H1 (cell line): ENCODE data around the gene ASPDH. TPM values are rescaled to one million over a fixed set of nuclear protein-coding genes. Genes with fewer than 3 reads are reported as not detected.

Experiments used
- CTCF ChIA-PET: fragments of 300-600 bp; sonication (Branson Sonifier 250); formaldehyde crosslinking; loops from one replicate; lab custom pipeline; 2021; ENCODE audit not compliant: partially characterized antibody; lab: Charles Lee
- POLR2A ChIA-PET: fragments of 300-600 bp; sonication (Branson Sonifier 250); formaldehyde crosslinking; loops from one replicate; lab custom pipeline; 2021; ENCODE audit warnings: inconsistent platforms; ENCODE audit not compliant: partially characterized antibody; lab: Charles Lee
- DNase-seq, 2 experiments: peaks; one replicate each; pipeline versions ENCODE4 v3.0.0 to v3.0.0-alpha.2; 2010 to 2022; ENCODE audit warnings: low spot score in 2 of 2, low read depth in 1 of 2, mixed read lengths in 1 of 2
- FAIRE-seq: peaks from 2 replicates; lab custom pipeline; 2011; peaks lifted over from hg19 to GRCh38; lab: Jason Lieb, UNC
- H2AFZ ChIP-seq: 2 replicates; pipeline ENCODE4 v1.8.1; 2012; ENCODE audit warnings: low read length, inconsistent platforms
- H2AK5ac ChIP-seq: 2 replicates; pipeline ENCODE4 v1.6.1; 2013; ENCODE audit warnings: low read depth, low read length
- H2BK120ac ChIP-seq: replicated peaks from 2 replicates; pipeline ENCODE3; 2013; ENCODE audit warnings: low read depth, low read length, inconsistent platforms
- H2BK12ac ChIP-seq: 2 replicates; pipeline ENCODE4 v1.6.1; 2013; ENCODE audit warnings: low read depth, low read length
- H2BK15ac ChIP-seq: 2 replicates; pipeline ENCODE4 v1.6.1; 2013; ENCODE audit warnings: low read length
- H2BK20ac ChIP-seq: 2 replicates; pipeline ENCODE4 v1.6.1; 2013; ENCODE audit warnings: low read length
- H2BK5ac ChIP-seq: 2 replicates; pipeline ENCODE4 v1.6.1; 2013; ENCODE audit warnings: low read depth, low read length
- H3K14ac ChIP-seq: 2 replicates; pipeline ENCODE4 v1.6.1; 2013; ENCODE audit warnings: inconsistent platforms; ENCODE audit not compliant: insufficient read length
- H3K18ac ChIP-seq: 2 replicates; pipeline ENCODE4 v1.6.1; 2013; ENCODE audit warnings: low read length; ENCODE audit errors: extremely low read depth
- H3K23ac ChIP-seq: 2 replicates; pipeline ENCODE4 v1.6.1; 2013; ENCODE audit warnings: inconsistent platforms; ENCODE audit not compliant: insufficient read length
- H3K23me2 ChIP-seq: 2 replicates; pipeline ENCODE4 v1.6.1; 2013; ENCODE audit warnings: low read depth, low read length
- H3K27ac ChIP-seq: 2 replicates; pipeline ENCODE4 v1.6.1; 2011; ENCODE audit warnings: low read depth, low read length, inconsistent platforms
- H3K27me3 ChIP-seq, 4 experiments: replicated peaks in 1 of 4; 1 replicate in 1 of 4; 2 replicates in 3 of 4; pipeline versions ENCODE4 v1.6.1 to v1.8.1; 2011 to 2013; ENCODE audit warnings: low read length in 3 of 4, mild to moderate bottlenecking in 3 of 4, inconsistent platforms in 2 of 4, mixed read lengths in 2 of 4, moderate library complexity in 1 of 4; ENCODE audit not compliant: control insufficient read depth in 3 of 4, insufficient read depth in 3 of 4; ENCODE audit errors: extremely low read depth in 1 of 4
- H3K36me3 ChIP-seq, 4 experiments: 2 replicates each; pipeline versions ENCODE4 v1.6.1 to v1.8.1; 2011 to 2013; ENCODE audit warnings: mild to moderate bottlenecking in 4 of 4, low read length in 3 of 4, moderate library complexity in 2 of 4, control low read depth in 1 of 4, inconsistent platforms in 1 of 4; ENCODE audit not compliant: insufficient read depth in 4 of 4, control insufficient read depth in 2 of 4
- H3K4ac ChIP-seq: replicated peaks from 2 replicates; pipeline ENCODE3; 2013; ENCODE audit warnings: low read length, low read depth, mixed read lengths, inconsistent platforms; ENCODE audit not compliant: insufficient read length
- H3K4me1 ChIP-seq, 4 experiments: replicated peaks in 1 of 4; 1 replicate in 1 of 4; 2 replicates in 3 of 4; pipeline versions ENCODE4 v1.6.1 to v1.8.1; 2011 to 2013; ENCODE audit warnings: low read length in 3 of 4, inconsistent platforms in 2 of 4, mixed read lengths in 1 of 4; ENCODE audit not compliant: insufficient read depth in 4 of 4, control insufficient read depth in 3 of 4
- H3K4me2 ChIP-seq, 2 experiments: 2 replicates each; pipeline versions ENCODE4 v1.6.1 to v1.8.1; 2011 to 2013; ENCODE audit warnings: low read depth in 2 of 2, low read length in 2 of 2, control low read depth in 1 of 2, inconsistent platforms in 1 of 2, mild to moderate bottlenecking in 1 of 2; ENCODE audit not compliant: insufficient read depth in 1 of 2
- H3K4me3 ChIP-seq, 4 experiments: fragments of 200-600, 300-600 bp in 1 of 4; sonication (generic), shearing (Covaris generic), sonication (Bioruptor Twin) in 1 of 4; 2 replicates each; pipeline versions ENCODE4 v1.5.1 to v1.8.1; 2011 to 2016; ENCODE audit warnings: low read length in 4 of 4, low read depth in 3 of 4, control low read depth in 2 of 4, inconsistent platforms in 2 of 4, mild to moderate bottlenecking in 2 of 4, mixed read lengths in 1 of 4, moderate library complexity in 1 of 4; ENCODE audit not compliant: insufficient read depth in 2 of 4; ENCODE audit errors: extremely low read depth in 1 of 4
- H3K56ac ChIP-seq: replicated peaks from 2 replicates; pipeline ENCODE3; 2013; ENCODE audit warnings: low read depth, mild to moderate bottlenecking, mixed read lengths, low read length, inconsistent platforms; ENCODE audit not compliant: insufficient read length
- H3K79me1 ChIP-seq: 2 replicates; pipeline ENCODE4 v1.6.1; 2013; ENCODE audit warnings: low read depth, low read length, control low read depth
- H3K79me2 ChIP-seq, 2 experiments: 2 replicates each; pipeline versions ENCODE4 v1.6.1 to v1.8.1; 2012 to 2013; ENCODE audit warnings: low read length in 2 of 2, mild to moderate bottlenecking in 2 of 2, inconsistent platforms in 1 of 2; ENCODE audit not compliant: insufficient read depth in 2 of 2, control insufficient read depth in 1 of 2
- H3K9ac ChIP-seq, 4 experiments: replicated peaks in 1 of 4; 1 replicate in 1 of 4; 2 replicates in 3 of 4; pipeline versions ENCODE4 v1.6.1 to v1.8.1; 2011 to 2013; ENCODE audit warnings: low read depth in 3 of 4, low read length in 3 of 4, control low read depth in 2 of 4, mild to moderate bottlenecking in 2 of 4, moderate library complexity in 2 of 4, inconsistent platforms in 1 of 4; ENCODE audit errors: extremely low read depth in 1 of 4
- H3K9me3 ChIP-seq, 2 experiments: 2 replicates each; pipeline versions ENCODE4 v1.6.1 to v1.8.1; 2012 to 2013; ENCODE audit warnings: mild to moderate bottlenecking in 2 of 2, moderate library complexity in 2 of 2, control low read depth in 1 of 2, inconsistent platforms in 1 of 2, low read depth in 1 of 2, low read length in 1 of 2, mixed read lengths in 1 of 2; ENCODE audit not compliant: insufficient read depth in 2 of 2
- H4K20me1 ChIP-seq, 2 experiments: replicated peaks in 1 of 2; 2 replicates each; pipeline versions ENCODE3 to v1.8.1; 2011 to 2013; ENCODE audit warnings: inconsistent platforms in 2 of 2, low read length in 2 of 2, mild to moderate bottlenecking in 1 of 2; ENCODE audit not compliant: insufficient read depth in 2 of 2, control insufficient read depth in 1 of 2
- H4K5ac ChIP-seq: 2 replicates; pipeline ENCODE4 v1.6.1; 2013; ENCODE audit warnings: low read length, low read depth, mixed read lengths, inconsistent platforms; ENCODE audit not compliant: insufficient read length
- H4K8ac ChIP-seq: 2 replicates; pipeline ENCODE4 v1.8.0; 2013; ENCODE audit warnings: mild to moderate bottlenecking, moderate library complexity, low read length, inconsistent platforms; ENCODE audit not compliant: insufficient read depth; ENCODE audit errors: extremely low read depth
- H4K91ac ChIP-seq: replicated peaks from 2 replicates; pipeline ENCODE3; 2013; ENCODE audit warnings: low read length, mixed read lengths, inconsistent platforms; ENCODE audit not compliant: insufficient read length
- CEBPB ChIP-seq: IDR thresholded peaks from 2 replicates; pipeline ENCODE4 v1.6.1; 2012; ENCODE audit warnings: low read depth, low read length
- KDM4A ChIP-seq: IDR thresholded peaks from one replicate; pipeline ENCODE4 v1.7.1; 2012; ENCODE audit warnings: low read depth, mild to moderate bottlenecking, moderate library complexity, low read length, inconsistent platforms; ENCODE audit not compliant: severe bottlenecking
- TAF7 ChIP-seq: optimal IDR thresholded peaks from 2 replicates; pipeline ENCODE3; 2011; ENCODE audit warnings: low read depth, mild to moderate bottlenecking, inconsistent platforms, low read length, moderate library complexity, borderline replicate concordance
- TBP ChIP-seq: IDR thresholded peaks from 2 replicates; pipeline ENCODE4 v1.6.1; 2011; ENCODE audit warnings: low read depth, low read length, improper control_type of control experiment
- WGBS, 2 experiments: shearing (Covaris generic) in 1 of 2; methylation state at CpG; one replicate each; pipeline versions ENCODE4 v1.1.6 to v1.1.7; 2013 to 2015; ENCODE audit warnings: low lambda C conversion rate in 2 of 2, mixed read lengths in 2 of 2, inconsistent platforms in 1 of 2, low coverage in 1 of 2, missing lambda C conversion rate in 1 of 2; ENCODE audit not compliant: insufficient replicate concordance in 2 of 2, insufficient coverage in 1 of 2, insufficient read length in 1 of 2; ENCODE audit errors: extremely low coverage in 1 of 2, missing lambda C conversion rate in 1 of 2; 5-methylcytosine and 5-hydroxymethylcytosine counted together
- polyA plus RNA-seq, 7 experiments: library from polyadenylated mRNA; depleted of rRNA in 3 of 7; stranded (reverse) in 5 of 7; unstranded in 2 of 7; fragments of >200 nt in 5 of 7; fragments of 200-250 nt in 2 of 7; gene quantifications; 1 replicate in 5 of 7; 2 replicates in 1 of 7; 4 replicates in 1 of 7; pipeline versions ENCODE4 v1.2.1 to v1.2.3, GENCODE V29; 2011 to 2013; ENCODE audit warnings: missing spikeins in 2 of 7, mixed read lengths in 2 of 7
- total RNA-seq: library from RNA; stranded (reverse); fragmentation: NEBNext Ultra II Directional; extraction: Animal tissue kit (Norgen Biotek cat#: 25700); gene quantifications from 2 replicates; pipeline ENCODE4 v1.2.1, GENCODE V29; 2021
- TF ChIP-seq, protein P1 (sequence below), 3 experiments: IDR thresholded peaks; 1 replicate in 2 of 3; 2 replicates in 1 of 3; pipeline versions ENCODE4 v1.5.1 to v1.6.1; 2011; ENCODE audit warnings: low read length in 3 of 3, mild to moderate bottlenecking in 3 of 3, inconsistent platforms in 2 of 3, low read depth in 1 of 3, moderate library complexity in 1 of 3; ENCODE audit not compliant: insufficient read depth in 1 of 3; ENCODE audit errors: control extremely low read depth in 1 of 3

Gene ASPDH
- total and polyA plus RNA-seq, 2 of the 8 experiments (the other 6 are each of a cell fraction or from before 2014, with no cell fraction given): not detected

DNA sequence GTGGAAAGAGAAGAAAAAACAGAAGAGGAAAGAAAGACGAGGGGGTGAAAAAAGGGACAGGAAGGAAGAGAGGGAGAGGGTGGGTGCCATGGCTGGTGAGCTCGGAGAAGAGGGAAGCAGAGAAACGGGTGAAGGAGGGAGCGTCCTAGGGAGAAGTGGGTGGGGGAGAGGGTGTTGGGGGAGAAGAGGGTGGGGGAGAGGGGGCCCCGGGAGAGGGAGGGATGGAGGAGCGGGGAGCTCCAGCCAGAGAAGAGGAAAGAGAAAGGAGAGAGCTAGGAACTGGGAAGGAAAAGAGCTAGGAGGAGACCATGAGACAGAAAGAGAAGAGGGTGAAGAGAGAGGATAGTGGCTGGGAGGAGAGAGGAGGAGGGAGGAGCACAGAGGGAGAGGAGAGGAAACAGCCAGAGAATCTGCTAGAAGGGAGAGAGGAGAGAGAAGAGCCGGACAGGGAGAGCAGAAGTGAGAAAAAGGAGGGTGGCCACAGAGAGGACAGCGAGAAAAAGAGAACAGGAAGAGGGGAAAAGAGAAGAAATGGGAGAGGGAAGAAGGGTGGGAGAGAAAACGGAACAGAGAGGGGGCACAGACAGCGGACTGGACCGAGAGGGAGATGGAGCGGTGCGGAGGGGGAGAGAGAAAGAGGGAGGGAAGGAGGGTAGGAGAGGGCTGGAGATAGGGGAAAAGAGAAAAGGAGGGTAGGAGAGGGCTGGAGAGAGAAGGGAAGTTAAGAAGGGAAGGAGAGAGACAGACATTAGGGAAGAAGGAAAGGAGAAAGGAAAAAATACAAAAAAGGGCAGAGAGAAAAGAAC lies 25.1 kb downstream of the ASPDH start:
- H2AFZ ChIP-seq: no peak overlapping the region
- 55% methylated on average over 11 of the region's 13 CpGs; no CpG with 5 or more reads in 1 of the 2 experiments for WGBS, 2 experiments
- no peak for DNase-seq

More for the DNA sequence above, 25.1 kb downstream of the ASPDH start:
- Histone ChIP-seq H4K5ac (no peak overlapping the region), H3K27me3 (peaks cover 10 to 59% (median 46%) of the 10 kb centered on the region in 4 experiments), H3K36me3 (peaks cover 0 to 3% (median 0%) of the 10 kb centered on the region in 4 experiments; a peak in 1 of 8 replicates), H3K23ac (no peak overlapping the region), H4K20me1 (no peaks in the 10 kb centered on the region), H4K8ac (no peak overlapping the region), H2BK5ac (no peak overlapping the region), H2BK12ac (no peak overlapping the region), H4K91ac (no peak overlapping the region), H2BK120ac (no peak overlapping the region), H3K23me2 (peaks cover 3% of the 10 kb centered on the region; the same call in 1 of the 2 replicates), H3K56ac (no peak overlapping the region), H3K79me1 (no peaks in the 10 kb centered on the region), H3K4ac (no peak overlapping the region), H3K4me2 (peak overlapping the region in 1 of 2 experiments; percentile 63; a peak in 1 of 4 replicates), H3K27ac (no peak overlapping the region), H3K79me2 (no peaks in the 10 kb centered on the region)
- ChIA-PET POLR2A (interaction anchor here (0.6 to 2.7 kb wide), 7 partner anchors 8 to 315 kb away, joined by 3 to 12 read pairs (median 3); partner anchors contain the start of genes EMC10, GARIN5A and JOSD2), CTCF (interaction anchor here (0.6 to 2.7 kb wide), 13 partner anchors 8 to 999 kb away, joined by 3 to 17 read pairs (median 7); no protein-coding TSS in a partner anchor)
- FAIRE-seq: no peak
- TF ChIP-seq CEBPB (no peak), TAF7 (no peak), KDM4A (no peak), TBP (no peak)
- TF ChIP-seq, protein P1, sequence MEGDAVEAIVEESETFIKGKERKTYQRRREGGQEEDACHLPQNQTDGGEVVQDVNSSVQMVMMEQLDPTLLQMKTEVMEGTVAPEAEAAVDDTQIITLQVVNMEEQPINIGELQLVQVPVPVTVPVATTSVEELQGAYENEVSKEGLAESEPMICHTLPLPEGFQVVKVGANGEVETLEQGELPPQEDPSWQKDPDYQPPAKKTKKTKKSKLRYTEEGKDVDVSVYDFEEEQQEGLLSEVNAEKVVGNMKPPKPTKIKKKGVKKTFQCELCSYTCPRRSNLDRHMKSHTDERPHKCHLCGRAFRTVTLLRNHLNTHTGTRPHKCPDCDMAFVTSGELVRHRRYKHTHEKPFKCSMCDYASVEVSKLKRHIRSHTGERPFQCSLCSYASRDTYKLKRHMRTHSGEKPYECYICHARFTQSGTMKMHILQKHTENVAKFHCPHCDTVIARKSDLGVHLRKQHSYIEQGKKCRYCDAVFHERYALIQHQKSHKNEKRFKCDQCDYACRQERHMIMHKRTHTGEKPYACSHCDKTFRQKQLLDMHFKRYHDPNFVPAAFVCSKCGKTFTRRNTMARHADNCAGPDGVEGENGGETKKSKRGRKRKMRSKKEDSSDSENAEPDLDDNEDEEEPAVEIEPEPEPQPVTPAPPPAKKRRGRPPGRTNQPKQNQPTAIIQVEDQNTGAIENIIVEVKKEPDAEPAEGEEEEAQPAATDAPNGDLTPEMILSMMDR (IDR thresholded peaks at IDR 0.05; ENCODE audit: control extremely low read depth in 1 of 3, insufficient read depth in 1 of 3, low read depth in 1 of 3, low read length in 3 of 3): no peak
- TF ChIP-seq, all 59 proteins: peak for 0
- H3K18ac ChIP-seq: no peak overlapping the region; the same call in 1 of the 2 replicates
- H3K4me3 ChIP-seq: no peak overlapping the region
- peaks cover 0 to 17% (median 9%) of the 10 kb centered on the region in 4 experiments; a peak in 5 of 7 replicates for H3K4me1 ChIP-seq
- no peak overlapping the region for H2BK15ac ChIP-seq
- H3K9ac ChIP-seq: no peak overlapping the region
- peaks cover 20 to 23% of the 10 kb centered on the region in 2 experiments for H3K9me3 ChIP-seq
- no peak overlapping the region for H3K14ac ChIP-seq
- H2BK20ac ChIP-seq: 0 out of 2 replicates have a peak overlapping the region, but pooled peaks have one; percentile 61
- H2AK5ac ChIP-seq: no peak overlapping the region
